Measurements from ENCODE around the gene HMGXB4. TPM values are rescaled to one million over a fixed set of nuclear protein-coding genes. Genes with fewer than 3 reads are reported as not detected.

Gene HMGXB4
- total RNA-seq, 1 experiment from 2014 or later, result 7.0 TPM

Small RNA genes within 50 kb of the gene (small RNA-seq; reads per million reads assigned to genes)
- gene MIR3909, result not detected
- not detected for gene MIR6069
- gene RNU7-167P, result not detected

Other genes starting within 250 kb of the HMGXB4 start
- gene ISX, start 191.3 kb upstream of the HMGXB4 start, total RNA-seq (2014; rRNA removed; shearing (Covaris generic)), result not detected in 2 replicates
- gene TOM1, start 42.4 kb downstream of the HMGXB4 start, total RNA-seq (2014; rRNA removed; shearing (Covaris generic)), result 32.4 and 34.9 TPM in 2 replicates
- 14.9 and 21.6 TPM in 2 replicates for gene HMOX1, start 123.6 kb downstream of the HMGXB4 start, total RNA-seq (2014; rRNA removed; shearing (Covaris generic))
- 154 and 155 TPM in 2 replicates for gene MCM5, start 142.6 kb downstream of the HMGXB4 start, total RNA-seq (2014; rRNA removed; shearing (Covaris generic))

Measured in HT-29 (cell line).